GM19239 (cell line): Measurements from ENCODE around the gene CHD9NB.
"Not testable (repeated sequence)": the region's sequence is repeated elsewhere in the genome, so short reads cannot be mapped to it uniquely, and the experiment has no call there.

Experiments
- DNase-seq: peaks from one replicate; pipeline ENCODE4 v3.0.0; 2011; ENCODE audit warnings: low spot score; ENCODE audit not compliant: insufficient read length
- FAIRE-seq: peaks from 2 replicates; lab custom pipeline; 2011; peaks lifted over from hg19 to GRCh38; lab: Jason Lieb, UNC

The CHD9NB gene

GRCh38 chr16:53036711-53037110 lies 16.0 kb downstream of the CHD9NB start:
- DNase-seq, FAIRE-seq: not testable (repeated sequence)

- FAIRE-seq: no peak
Measured at GRCh38 chr16:53036066-53036465, 16.6 kb downstream of the CHD9NB start.

GRCh38 chr16:53035176-53035942 lies 17.3 kb downstream of the CHD9NB start:
- FAIRE-seq: no peak
- DNase-seq: no peak

More at GRCh38 chr16:53036066-53036465, 16.6 kb downstream of the CHD9NB start:
- no peak for DNase-seq

GRCh38 chr16:53034306-53034705 lies 18.4 kb downstream of the CHD9NB start:
- DNase-seq (no peak), FAIRE-seq (no peak)

GRCh38 chr16:53031323-53031942 lies 21.3 kb downstream of the CHD9NB start:
- no peak for DNase-seq
- FAIRE-seq: no peak

GRCh38 chr16:53029971-53030370 lies 22.7 kb downstream of the CHD9NB start:
- DNase-seq (no peak), FAIRE-seq (no peak)

- FAIRE-seq: no peak
- DNase-seq: no peak
Measured at GRCh38 chr16:53024045-53024444, 28.7 kb downstream of the CHD9NB start.

GRCh38 chr16:53022374-53022773 lies 30.3 kb downstream of the CHD9NB start:
- FAIRE-seq: peak; percentile 84
- DNase-seq: no peak

GRCh38 chr16:53018834-53019416 lies 33.8 kb downstream of the CHD9NB start:
- DNase-seq (no peak), FAIRE-seq (no peak)

GRCh38 chr16:53014287-53014686 lies 38.4 kb downstream of the CHD9NB start:
- FAIRE-seq: no peak
- DNase-seq: no peak

- no peak for DNase-seq
- FAIRE-seq: no peak
Measured at GRCh38 chr16:53007095-53007494, 45.6 kb downstream of the CHD9NB start.

GRCh38 chr16:52997922-52998321 lies 54.8 kb downstream of the CHD9NB start:
- FAIRE-seq (no peak), DNase-seq (no peak)

GRCh38 chr16:52994942-52995341 lies 57.8 kb downstream of the CHD9NB start:
- FAIRE-seq (no peak), DNase-seq (no peak)

- DNase-seq (no peak), FAIRE-seq (no peak)
Measured at GRCh38 chr16:52993179-52993578, 59.5 kb downstream of the CHD9NB start.

- DNase-seq (no peak), FAIRE-seq (no peak)
Measured at GRCh38 chr16:52991572-52991971, 61.1 kb downstream of the CHD9NB start.
